Measurements from ENCODE around the gene DAP.

The DAP gene

DNA sequence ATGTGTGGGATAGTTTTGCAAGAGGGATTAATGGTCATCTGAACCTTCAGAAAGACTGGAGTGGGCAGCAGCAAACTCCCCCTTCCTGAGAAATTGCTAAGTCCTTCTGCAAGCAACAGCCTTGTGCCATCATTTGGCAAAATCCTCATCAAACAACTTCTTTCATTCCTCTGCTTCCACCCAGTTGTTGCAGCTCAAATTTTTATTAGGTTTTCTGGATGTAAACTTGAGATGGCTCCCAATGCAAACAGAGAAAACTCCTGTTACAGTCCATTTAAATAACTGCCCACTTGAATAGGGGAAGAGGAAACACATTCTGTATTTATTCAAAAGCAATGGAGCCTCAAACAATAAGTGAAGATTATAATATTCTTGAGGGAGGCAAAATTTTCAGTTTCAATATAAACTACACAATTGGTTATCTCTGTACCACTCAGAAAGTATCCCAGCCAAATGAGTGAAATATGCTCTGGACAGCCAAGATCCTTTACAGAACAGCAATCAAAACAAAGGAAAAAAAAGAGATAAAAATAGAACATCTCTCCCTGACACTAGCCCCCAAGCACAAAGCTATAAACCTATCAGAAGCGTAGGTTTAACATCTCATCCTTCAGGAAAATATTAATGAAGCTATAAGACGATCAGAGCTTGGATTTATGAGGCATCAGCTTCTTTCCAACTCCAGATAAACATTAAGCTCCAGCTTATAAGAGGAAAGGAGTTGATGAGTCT is 17.3 kb upstream of the DAP start:
- H3K4me3 ChIP-seq (ENCODE audit: low read length) = no peak overlapping the region
- TF ChIP-seq, protein P1, sequence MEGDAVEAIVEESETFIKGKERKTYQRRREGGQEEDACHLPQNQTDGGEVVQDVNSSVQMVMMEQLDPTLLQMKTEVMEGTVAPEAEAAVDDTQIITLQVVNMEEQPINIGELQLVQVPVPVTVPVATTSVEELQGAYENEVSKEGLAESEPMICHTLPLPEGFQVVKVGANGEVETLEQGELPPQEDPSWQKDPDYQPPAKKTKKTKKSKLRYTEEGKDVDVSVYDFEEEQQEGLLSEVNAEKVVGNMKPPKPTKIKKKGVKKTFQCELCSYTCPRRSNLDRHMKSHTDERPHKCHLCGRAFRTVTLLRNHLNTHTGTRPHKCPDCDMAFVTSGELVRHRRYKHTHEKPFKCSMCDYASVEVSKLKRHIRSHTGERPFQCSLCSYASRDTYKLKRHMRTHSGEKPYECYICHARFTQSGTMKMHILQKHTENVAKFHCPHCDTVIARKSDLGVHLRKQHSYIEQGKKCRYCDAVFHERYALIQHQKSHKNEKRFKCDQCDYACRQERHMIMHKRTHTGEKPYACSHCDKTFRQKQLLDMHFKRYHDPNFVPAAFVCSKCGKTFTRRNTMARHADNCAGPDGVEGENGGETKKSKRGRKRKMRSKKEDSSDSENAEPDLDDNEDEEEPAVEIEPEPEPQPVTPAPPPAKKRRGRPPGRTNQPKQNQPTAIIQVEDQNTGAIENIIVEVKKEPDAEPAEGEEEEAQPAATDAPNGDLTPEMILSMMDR (IDR thresholded peaks at IDR 0.05; ENCODE audit: insufficient read depth, low read depth, low read length, missing control alignments) = no peak
- no peak for DNase-seq (ENCODE audit: low read depth)

DNA sequence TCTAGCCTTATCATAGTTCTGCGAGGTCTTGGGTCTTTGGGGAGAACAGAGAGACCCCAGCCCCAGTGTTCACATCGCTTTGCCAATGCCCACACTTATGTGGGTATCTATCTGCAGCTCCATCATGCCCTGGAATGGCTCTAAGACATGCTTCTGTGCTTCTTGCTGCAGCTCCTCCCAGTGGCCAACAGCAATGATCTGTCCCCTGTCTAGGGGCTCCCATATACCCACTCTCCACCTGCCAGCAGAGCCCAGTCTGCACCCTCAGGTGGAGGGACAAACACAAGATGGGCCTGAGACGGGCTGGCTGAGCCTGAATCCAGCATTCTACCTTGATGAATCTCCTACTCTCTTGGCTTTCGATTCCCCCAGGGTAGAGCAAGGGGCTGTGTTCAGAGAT is 14.6 kb upstream of the DAP start:
- TF ChIP-seq, protein P1 (IDR thresholded peaks at IDR 0.05; ENCODE audit: insufficient read depth, low read depth, low read length, missing control alignments) = no peak
- no peak overlapping the region for H3K4me3 ChIP-seq (ENCODE audit: low read length)
- no peak for DNase-seq (ENCODE audit: low read depth)

DNA sequence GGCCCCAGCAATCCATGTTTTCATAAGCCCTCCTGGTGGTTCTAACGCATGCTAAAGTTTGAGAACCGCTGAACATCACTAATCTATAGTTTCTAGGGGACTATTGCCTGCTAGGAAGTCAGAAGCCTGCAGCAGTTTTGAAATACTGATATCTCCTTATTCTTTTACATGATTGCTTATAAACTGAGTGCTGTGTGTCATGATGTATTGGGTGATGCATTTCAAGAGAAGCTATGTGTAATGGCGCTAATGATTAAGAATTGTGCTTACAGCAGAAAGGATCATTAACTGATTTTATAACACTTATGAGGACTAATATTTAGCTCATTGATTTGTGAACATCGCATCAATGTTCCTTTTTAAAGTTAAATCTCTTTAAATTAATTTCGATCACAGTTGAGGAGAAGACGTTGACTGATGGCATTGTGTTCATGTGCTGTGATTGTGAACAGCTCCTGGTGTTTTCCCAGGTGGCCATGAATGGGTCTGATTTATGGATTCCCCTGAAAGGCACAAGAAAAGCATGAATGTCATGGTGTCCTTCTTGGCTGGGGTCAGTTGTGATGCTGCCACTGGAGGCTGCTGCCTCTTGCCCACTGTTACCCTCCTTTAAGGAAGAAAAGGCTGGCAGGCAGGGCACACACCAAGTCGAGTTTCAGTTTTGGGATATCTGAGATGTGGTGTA is 12.0 kb upstream of the DAP start:
- TF ChIP-seq, protein P1 (IDR thresholded peaks at IDR 0.05; ENCODE audit: insufficient read depth, low read depth, low read length, missing control alignments) = no peak
- no peak for DNase-seq (ENCODE audit: low read depth)
- no peak overlapping the region for H3K4me3 ChIP-seq (ENCODE audit: low read length)

DNA sequence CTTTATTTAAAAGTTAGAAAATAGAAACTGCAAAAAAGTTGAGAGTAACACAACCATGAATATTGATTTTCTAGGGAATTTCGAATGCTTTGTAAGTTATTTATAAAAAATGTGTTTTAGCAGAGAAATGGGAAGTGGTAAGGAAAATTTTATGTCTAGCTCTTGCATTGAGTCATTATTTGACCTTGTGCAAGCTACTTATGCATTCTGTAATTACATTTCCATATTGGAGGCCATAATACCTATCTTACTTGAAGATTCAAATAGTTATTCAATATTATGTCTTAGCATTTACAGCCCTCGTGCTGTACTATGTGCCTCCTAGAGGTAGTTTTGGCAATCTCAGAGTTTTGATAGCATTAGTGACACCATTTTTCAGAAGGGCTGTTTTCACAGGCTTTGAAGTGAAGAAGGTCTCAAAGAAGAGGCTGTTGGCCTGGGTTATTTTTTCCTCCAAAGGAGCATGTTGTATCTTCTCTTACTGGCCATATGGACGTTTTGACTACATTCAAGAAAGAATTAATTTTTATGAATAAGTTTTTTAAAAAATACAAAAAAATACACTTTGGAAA is 7.4 kb upstream of the DAP start:
- TF ChIP-seq, protein P1 (IDR thresholded peaks at IDR 0.05; ENCODE audit: insufficient read depth, low read depth, low read length, missing control alignments) = no peak
- no peak for DNase-seq (ENCODE audit: low read depth)
- H3K4me3 ChIP-seq (ENCODE audit: low read length) = no peak overlapping the region

DNA sequence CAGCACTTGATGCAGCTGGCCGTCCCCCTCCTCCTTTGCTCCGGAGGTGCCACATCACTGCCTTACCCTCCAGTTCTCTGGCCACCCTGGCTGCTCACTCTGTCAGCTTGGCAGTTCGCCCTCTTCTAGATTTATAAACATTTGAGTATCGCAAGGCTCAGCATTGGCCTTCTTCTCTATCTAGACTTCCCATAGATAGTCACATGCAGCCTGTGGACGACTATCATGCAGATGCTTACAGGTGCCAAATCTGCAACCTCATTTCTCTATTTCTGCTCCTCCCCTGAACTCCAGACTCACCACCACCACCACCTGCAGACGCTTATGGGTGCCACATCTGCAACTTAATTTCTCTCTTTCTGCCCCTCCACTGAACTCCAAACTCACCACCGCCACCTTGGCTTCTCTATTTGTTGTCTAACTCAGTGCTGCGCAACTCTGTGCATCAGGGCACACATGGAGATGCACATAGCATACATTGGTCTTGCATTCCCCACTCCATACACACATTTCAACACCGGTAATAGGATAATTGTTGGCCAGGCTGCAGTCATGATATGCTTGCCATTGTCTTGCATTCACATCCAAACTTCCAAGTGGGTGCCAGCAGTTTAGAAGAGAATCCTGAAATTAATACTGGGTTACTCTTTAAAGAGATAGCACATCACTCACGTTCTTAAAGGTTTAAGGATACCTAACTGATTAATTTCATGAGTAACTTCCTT is 1.9 kb upstream of the DAP start:
- TF ChIP-seq, protein P1 (IDR thresholded peaks at IDR 0.05; ENCODE audit: insufficient read depth, low read depth, low read length, missing control alignments) = no peak
- DNase-seq (ENCODE audit: low read depth) = no peak
- no peak overlapping the region for H3K4me3 ChIP-seq (ENCODE audit: low read length)

DNA sequence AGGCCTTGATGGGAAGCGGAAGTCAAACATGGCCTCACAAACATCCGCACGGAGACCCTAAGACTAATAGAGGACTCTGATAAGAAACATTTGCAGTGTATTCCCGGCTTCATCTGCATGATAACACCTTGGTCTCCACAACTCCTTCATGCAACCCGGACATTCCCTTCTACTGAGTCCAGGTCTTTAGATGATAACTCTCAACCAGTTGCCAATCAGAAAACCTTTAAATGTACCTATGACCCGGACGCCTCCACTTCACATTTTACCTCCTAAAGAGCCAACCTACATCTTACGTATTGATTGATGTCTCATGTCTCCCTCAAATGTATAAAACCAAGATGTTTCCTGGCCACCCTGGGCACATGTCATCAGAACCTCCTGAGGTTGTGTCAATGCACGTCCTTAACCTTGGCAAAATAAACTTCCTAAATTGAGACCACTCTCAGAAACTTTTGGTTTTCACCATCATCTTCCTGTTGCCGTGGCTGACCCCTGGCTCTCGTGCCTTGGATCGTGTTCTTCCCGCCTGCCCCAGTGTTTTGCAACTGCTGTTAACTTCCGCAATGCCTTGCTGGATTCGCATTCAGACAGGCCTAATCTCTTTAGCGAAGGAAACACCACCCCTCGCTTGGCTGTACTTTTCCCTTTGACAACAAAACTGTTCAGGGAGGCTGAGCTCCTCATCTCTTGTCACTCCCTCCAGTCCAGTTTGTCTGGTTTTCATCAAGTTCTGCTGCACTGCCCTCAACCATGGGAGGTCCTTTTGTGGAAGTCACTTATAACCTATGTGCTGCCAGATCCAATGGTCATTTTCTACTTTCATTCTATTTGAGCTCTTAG is 1.1 kb upstream of the DAP start:
- TF ChIP-seq, protein P1 (IDR thresholded peaks at IDR 0.05; ENCODE audit: insufficient read depth, low read depth, low read length, missing control alignments) = no peak

More for the DNA sequence above, 1.1 kb upstream of the DAP start:
- peak overlapping the region; percentile 41 for H3K4me3 ChIP-seq (ENCODE audit: low read length)
- DNase-seq (ENCODE audit: low read depth) = peak; percentile 16
